ENCODE results near the gene HOXA4.

- TF ChIP-seq MXI1 (IDR thresholded peaks at IDR 0.05; ENCODE audit: low read depth, low read length) (no peak), NFYA (IDR thresholded peaks at IDR 0.05; ENCODE audit: borderline replicate concordance, low read depth, low read length) (no peak), RAD21 (IDR thresholded peaks at IDR 0.05; ENCODE audit: insufficient read depth, low read depth, low read length) (no peak)
- TF ChIP-seq, protein P1, sequence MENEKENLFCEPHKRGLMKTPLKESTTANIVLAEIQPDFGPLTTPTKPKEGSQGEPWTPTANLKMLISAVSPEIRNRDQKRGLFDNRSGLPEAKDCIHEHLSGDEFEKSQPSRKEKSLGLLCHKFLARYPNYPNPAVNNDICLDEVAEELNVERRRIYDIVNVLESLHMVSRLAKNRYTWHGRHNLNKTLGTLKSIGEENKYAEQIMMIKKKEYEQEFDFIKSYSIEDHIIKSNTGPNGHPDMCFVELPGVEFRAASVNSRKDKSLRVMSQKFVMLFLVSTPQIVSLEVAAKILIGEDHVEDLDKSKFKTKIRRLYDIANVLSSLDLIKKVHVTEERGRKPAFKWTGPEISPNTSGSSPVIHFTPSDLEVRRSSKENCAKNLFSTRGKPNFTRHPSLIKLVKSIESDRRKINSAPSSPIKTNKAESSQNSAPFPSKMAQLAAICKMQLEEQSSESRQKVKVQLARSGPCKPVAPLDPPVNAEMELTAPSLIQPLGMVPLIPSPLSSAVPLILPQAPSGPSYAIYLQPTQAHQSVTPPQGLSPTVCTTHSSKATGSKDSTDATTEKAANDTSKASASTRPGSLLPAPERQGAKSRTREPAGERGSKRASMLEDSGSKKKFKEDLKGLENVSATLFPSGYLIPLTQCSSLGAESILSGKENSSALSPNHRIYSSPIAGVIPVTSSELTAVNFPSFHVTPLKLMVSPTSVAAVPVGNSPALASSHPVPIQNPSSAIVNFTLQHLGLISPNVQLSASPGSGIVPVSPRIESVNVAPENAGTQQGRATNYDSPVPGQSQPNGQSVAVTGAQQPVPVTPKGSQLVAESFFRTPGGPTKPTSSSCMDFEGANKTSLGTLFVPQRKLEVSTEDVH (IDR thresholded peaks at IDR 0.05; ENCODE audit: low read depth, partially characterized antibody) = no peak
These were observed 51.2 kb downstream of the HOXA4 start for GRCh38 chr7:27079234-27079975.
